Measurements from ENCODE around the gene TMEM100. TPM values are rescaled to one million over a fixed set of nuclear protein-coding genes. Genes with fewer than 3 reads are reported as not detected.

The TMEM100 gene
- total and polyA plus RNA-seq, 4 donors = 22.0 to 63.7 (median 47.0) TPM

DNA sequence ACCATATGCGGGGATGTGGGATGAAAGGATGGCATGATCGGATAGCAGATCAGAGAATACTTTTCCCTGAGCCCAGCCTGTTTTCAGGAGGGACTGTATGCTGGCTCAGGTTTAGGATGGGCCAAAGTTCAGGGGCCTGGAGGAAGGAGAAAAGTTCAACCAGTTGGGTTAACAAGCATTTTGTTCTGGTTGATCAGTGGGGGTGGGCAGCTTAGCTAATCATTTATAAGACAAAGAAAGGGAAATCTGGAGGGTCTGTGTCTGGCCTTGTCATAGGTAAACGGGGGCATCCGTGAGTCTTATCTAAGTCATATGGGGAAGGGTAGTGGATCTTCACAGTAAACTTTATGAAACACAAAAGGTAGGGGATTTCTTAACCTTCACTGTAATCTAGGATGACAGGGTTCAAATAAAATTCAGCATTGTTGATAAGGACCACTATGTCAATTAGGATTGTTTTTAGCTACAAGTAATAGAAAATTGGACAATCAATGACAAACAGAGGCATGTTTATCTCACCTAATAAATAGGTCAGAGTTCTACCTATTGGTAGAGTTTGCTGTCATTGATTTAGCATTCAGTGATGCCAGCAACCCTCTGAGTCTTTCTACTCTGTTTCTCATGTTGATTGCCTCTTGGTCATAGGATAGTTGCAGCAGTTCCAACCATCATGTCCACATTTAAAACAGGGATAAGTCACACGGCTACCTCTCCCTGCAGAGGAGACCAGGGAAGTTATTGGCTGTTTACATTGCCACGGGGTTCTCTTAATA, 39.6 kb upstream of the TMEM100 start:
- Histone ChIP-seq H3K27ac (ENCODE audit: low read depth, low read length) (no peak overlapping the region), H3K4me3 (ENCODE audit: low read depth, low read length) (no peak overlapping the region), H3K36me3 (ENCODE audit: control insufficient read depth, insufficient read depth, low read length) (no peaks in the 10 kb centered on the region), H3K9me3 (ENCODE audit: control insufficient read depth, insufficient read depth, low read length) (no peaks in the 10 kb centered on the region), H3K27me3 (ENCODE audit: control insufficient read depth, insufficient read depth, low read length) (no peaks in the 10 kb centered on the region), H3K4me1 (ENCODE audit: control insufficient read depth, insufficient read depth, low read length) (no peaks in the 10 kb centered on the region)
- DNase-seq (ENCODE audit: low read depth in 4 of 6, low spot score in 6 of 6) = no peak
- 98% methylated on average over 4 of the region's 6 CpGs for WGBS (ENCODE audit: insufficient coverage)

DNA sequence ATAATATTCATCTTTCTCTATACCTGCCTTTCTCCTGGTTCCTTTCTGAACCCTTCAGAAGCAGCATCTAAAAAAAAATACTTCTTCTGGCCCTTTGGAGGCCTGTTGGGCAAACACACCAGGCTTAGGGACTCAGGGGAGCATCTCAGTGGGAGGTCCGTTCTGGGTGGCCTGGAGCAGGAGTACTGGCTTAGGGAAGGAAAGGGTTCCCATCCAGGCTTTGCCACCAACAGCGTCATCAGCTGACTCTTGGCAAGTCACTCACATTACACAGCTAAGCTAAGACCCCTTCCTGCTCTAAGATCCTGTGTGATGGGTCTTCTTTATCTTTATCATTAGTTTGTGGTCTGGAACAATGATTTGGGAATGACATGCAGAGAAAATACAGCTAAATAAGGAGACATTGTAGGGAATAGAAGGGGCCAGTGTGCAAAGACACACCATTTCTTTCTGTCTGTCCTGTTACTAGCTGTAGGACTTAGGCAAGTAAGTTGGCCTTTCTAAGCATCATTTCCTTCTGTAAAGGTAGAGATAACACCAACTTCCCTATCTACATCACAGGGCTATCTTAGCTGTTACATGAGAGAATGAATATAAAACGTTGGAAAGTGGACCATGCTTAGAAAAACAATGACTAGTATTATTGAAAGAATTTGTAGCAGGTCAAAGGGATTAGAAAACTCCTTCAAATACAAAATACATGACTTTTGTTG, 38.1 kb upstream of the TMEM100 start:
- Histone ChIP-seq H3K9me3 (ENCODE audit: control insufficient read depth, insufficient read depth, low read length) (no peaks in the 10 kb centered on the region), H3K4me3 (ENCODE audit: low read depth, low read length) (no peak overlapping the region), H3K27ac (ENCODE audit: low read depth, low read length) (no peak overlapping the region), H3K27me3 (ENCODE audit: control insufficient read depth, insufficient read depth, low read length) (no peaks in the 10 kb centered on the region), H3K36me3 (ENCODE audit: control insufficient read depth, insufficient read depth, low read length) (no peaks in the 10 kb centered on the region), H3K4me1 (ENCODE audit: control insufficient read depth, insufficient read depth, low read length) (no peaks in the 10 kb centered on the region)
- no CpG with 5 or more reads among the region's 3 CpGs for WGBS (ENCODE audit: insufficient coverage)
- DNase-seq (ENCODE audit: low read depth in 4 of 6, low spot score in 6 of 6) = no peak

DNA sequence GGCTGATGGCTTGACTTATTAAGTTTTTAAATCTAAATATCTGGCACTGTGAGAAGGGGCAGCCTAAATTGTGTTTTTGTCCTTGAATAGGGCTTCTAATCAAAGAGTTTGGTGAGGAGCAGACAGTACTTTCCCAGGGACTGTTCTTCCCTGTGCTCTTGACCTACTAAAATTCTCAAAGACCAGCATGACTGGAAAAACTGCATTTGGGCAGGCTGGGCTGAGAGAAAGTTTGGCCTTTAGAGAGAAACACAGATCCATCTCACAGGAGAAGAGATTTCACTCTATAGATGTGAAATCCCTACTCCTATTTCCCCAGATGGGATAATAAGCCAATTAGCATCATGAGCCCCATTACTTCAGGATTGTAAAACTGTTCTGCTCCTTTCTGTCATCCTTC, 35.5 kb upstream of the TMEM100 start:
- Histone ChIP-seq H3K36me3 (ENCODE audit: control insufficient read depth, insufficient read depth, low read length) (no peaks in the 10 kb centered on the region), H3K27ac (ENCODE audit: low read depth, low read length) (no peak overlapping the region), H3K27me3 (ENCODE audit: control insufficient read depth, insufficient read depth, low read length) (no peaks in the 10 kb centered on the region), H3K4me3 (ENCODE audit: low read depth, low read length) (no peak overlapping the region), H3K9me3 (ENCODE audit: control insufficient read depth, insufficient read depth, low read length) (no peaks in the 10 kb centered on the region), H3K4me1 (ENCODE audit: control insufficient read depth, insufficient read depth, low read length) (no peaks in the 10 kb centered on the region)
- no peak for DNase-seq (ENCODE audit: low read depth in 4 of 6, low spot score in 6 of 6)

DNA sequence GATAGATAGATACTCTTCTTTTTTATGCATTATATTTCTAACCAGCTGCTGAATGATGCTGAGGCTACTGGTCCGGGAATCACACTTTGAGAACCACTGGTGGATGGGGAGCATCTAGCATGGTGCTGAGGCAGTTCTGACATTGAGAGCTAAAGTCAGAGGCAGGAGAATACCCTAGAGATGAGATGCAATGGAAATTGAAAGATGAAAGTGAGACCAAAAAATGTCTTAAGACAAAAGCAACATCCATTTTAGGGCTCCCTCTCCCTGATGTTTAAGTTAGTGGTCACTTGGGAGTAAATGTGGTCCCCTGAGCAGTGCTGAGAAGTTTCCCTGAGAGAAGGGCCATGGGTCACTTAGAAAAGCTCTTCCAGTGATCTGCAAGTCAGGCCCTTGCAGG, 35.0 kb upstream of the TMEM100 start:
- DNase-seq (ENCODE audit: low read depth in 4 of 6, low spot score in 6 of 6) = no peak
- Histone ChIP-seq H3K36me3 (ENCODE audit: control insufficient read depth, insufficient read depth, low read length) (no peaks in the 10 kb centered on the region), H3K4me1 (ENCODE audit: control insufficient read depth, insufficient read depth, low read length) (no peaks in the 10 kb centered on the region), H3K9me3 (ENCODE audit: control insufficient read depth, insufficient read depth, low read length) (no peaks in the 10 kb centered on the region), H3K27me3 (ENCODE audit: control insufficient read depth, insufficient read depth, low read length) (no peaks in the 10 kb centered on the region), H3K4me3 (ENCODE audit: low read depth, low read length) (no peak overlapping the region), H3K27ac (ENCODE audit: low read depth, low read length) (no peak overlapping the region)
- WGBS (ENCODE audit: insufficient coverage) = no CpG with 5 or more reads among the region's 1 CpG

DNA sequence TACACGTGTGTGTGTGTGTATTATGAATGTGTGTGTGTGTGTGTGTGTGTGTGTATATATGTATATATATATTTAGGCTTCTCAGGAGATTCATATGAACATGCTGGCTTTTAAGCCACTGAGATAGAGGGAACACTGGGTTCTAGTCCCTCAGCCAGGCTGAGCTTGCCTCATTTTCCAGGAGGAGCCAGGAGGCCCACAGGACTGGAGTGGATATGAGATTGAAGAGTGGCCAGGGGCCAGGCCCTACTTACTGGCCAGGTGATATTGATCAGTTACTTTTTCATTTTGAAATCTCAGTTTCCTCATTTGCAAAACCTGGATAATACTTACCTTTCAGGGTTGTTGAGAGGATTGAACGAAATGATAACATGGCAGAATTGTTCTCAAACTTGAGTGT, 34.0 kb upstream of the TMEM100 start:
- DNase-seq (ENCODE audit: low read depth in 4 of 6, low spot score in 6 of 6) = no peak
- Histone ChIP-seq H3K9me3 (ENCODE audit: control insufficient read depth, insufficient read depth, low read length) (no peaks in the 10 kb centered on the region), H3K36me3 (ENCODE audit: control insufficient read depth, insufficient read depth, low read length) (no peaks in the 10 kb centered on the region), H3K27ac (ENCODE audit: low read depth, low read length) (no peak overlapping the region), H3K4me1 (ENCODE audit: control insufficient read depth, insufficient read depth, low read length) (peaks cover 1% of the 10 kb centered on the region), H3K27me3 (ENCODE audit: control insufficient read depth, insufficient read depth, low read length) (no peaks in the 10 kb centered on the region), H3K4me3 (ENCODE audit: low read depth, low read length) (no peak overlapping the region)
- no CpG with 5 or more reads among the region's 2 CpGs for WGBS (ENCODE audit: insufficient coverage)

DNA sequence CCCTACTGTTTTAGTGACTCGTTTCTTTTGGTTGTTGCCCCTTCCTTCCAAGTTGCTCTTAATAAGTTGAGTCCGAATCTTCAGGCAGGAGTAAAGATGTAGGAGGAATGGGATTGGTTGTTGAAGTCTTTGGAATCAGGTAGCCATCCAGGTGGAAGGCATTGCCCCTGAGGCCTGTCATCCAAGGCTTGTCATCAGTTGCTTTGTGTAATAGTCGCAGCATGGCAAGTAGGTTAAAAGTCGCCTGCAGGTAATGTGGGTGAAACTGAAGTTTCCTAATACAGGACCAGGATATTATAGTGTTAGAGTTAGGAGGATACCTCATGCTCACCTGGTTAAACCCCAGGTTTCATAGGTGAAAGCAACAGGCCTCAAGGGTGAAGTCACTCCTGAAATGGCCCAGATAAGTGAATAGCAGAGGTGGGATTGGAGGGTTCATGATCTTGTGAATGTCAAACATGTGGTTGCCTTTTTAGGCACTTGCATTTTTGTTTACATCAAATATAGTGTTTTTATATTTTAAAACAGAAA, 29.1 kb upstream of the TMEM100 start:
- Histone ChIP-seq H3K36me3 (ENCODE audit: control insufficient read depth, insufficient read depth, low read length) (no peaks in the 10 kb centered on the region), H3K4me1 (ENCODE audit: control insufficient read depth, insufficient read depth, low read length) (peaks cover 7% of the 10 kb centered on the region), H3K27ac (ENCODE audit: low read depth, low read length) (no peak overlapping the region), H3K27me3 (ENCODE audit: control insufficient read depth, insufficient read depth, low read length) (no peaks in the 10 kb centered on the region), H3K4me3 (ENCODE audit: low read depth, low read length) (peak overlapping the region; percentile 89), H3K9me3 (ENCODE audit: control insufficient read depth, insufficient read depth, low read length) (no peaks in the 10 kb centered on the region)
- no peak for DNase-seq (ENCODE audit: low read depth in 4 of 6, low spot score in 6 of 6)
- WGBS (ENCODE audit: insufficient coverage) = 63% methylated on average over 4 of the region's 4 CpGs

DNA sequence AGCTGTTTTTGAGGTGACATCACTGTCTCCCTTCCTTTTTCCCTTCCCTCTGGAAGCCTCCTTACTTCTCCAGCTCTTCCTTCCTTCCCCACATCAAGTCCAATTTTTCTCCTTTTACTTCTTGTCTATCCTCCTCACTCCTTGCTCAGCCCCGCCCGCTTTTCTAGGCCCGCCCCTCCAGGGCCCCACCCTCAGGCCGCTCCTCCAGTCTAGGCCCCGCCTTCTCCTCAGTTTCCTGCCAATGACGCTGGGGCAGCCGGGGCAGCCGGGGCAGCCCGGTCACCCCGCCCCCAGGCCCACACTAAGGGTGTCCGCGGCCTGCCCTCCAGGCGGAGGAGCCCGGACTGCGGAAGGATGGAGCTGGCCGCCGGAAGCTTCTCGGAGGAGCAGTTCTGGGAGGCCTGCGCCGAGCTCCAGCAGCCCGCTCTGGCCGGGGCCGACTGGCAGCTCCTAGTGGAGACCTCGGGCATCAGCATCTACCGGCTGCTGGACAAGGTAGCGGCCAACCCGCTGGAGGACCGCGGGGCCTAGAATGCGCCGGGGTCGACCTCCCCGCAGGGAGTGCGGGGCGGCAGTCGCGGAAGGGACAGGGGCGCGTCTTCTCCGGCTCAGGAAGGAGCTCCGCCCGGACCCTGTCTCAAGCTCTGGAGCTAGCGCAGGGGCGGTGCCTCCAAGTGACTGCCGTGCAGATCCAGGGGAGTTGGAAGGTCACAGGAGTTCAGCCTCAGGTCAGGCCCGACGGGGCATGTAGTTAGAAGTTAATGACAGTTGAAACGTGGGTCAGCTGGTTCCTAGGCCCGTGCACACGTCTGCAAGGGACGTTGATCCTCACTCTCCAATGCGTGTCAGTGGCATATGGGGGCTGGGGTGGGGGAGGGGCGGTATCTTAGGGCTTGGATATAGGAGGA, 28.3 kb upstream of the TMEM100 start, which contains the start of gene PCTP:
Gene PCTP, plus strand, starts transcription at position 302 of the 908 bp plus-strand sequence. Its CDS starts 53 bp downstream, at position 355.
- WGBS (ENCODE audit: insufficient coverage) = 0% methylated on average over 52 of the region's 53 CpGs
- peak within 1 kb of the TSS; percentile 80 for H3K27ac ChIP-seq (ENCODE audit: low read depth, low read length)
- H3K4me3 ChIP-seq (ENCODE audit: low read depth, low read length) = peak within 1 kb of the TSS; percentile 89
- no peaks in the 10 kb centered on the region for H3K27me3 ChIP-seq (ENCODE audit: control insufficient read depth, insufficient read depth, low read length)
- H3K36me3 ChIP-seq (ENCODE audit: control insufficient read depth, insufficient read depth, low read length) = no peaks in the 10 kb centered on the region
- H3K4me1 ChIP-seq (ENCODE audit: control insufficient read depth, insufficient read depth, low read length) = peaks cover 7% of the 10 kb centered on the region
- H3K9me3 ChIP-seq (ENCODE audit: control insufficient read depth, insufficient read depth, low read length) = no peaks in the 10 kb centered on the region
- DNase-seq (ENCODE audit: low read depth in 4 of 6, low spot score in 6 of 6) = peak in 4 of 6 donors; percentile 69 to 94 (median 87)

DNA sequence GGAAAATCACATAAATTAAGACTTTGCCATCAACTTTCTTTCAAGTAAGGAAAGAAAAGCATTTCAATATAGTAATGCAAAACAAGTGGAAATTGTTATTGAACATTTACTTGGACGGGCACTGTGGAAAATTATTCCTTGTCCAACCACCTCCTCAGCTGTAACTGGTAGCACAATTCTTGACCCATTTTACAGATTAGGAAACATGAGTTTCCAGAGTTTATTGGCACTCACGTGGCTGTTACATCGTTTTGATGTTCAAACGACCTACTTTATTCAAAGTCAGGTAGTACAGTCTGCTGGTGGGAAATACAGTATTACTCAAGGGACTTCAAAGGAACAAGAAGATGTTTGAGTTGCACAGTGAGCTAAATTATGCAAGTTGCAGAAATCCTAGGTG, 27.3 kb upstream of the TMEM100 start:
- H3K36me3 ChIP-seq (ENCODE audit: control insufficient read depth, insufficient read depth, low read length) = no peaks in the 10 kb centered on the region
- DNase-seq (ENCODE audit: low read depth in 4 of 6, low spot score in 6 of 6) = no peak
- no peak overlapping the region for H3K27ac ChIP-seq (ENCODE audit: low read depth, low read length)
- peaks cover 7% of the 10 kb centered on the region for H3K4me1 ChIP-seq (ENCODE audit: control insufficient read depth, insufficient read depth, low read length)
- no CpG with 5 or more reads among the region's 4 CpGs for WGBS (ENCODE audit: insufficient coverage)
- H3K27me3 ChIP-seq (ENCODE audit: control insufficient read depth, insufficient read depth, low read length) = no peaks in the 10 kb centered on the region
- H3K9me3 ChIP-seq (ENCODE audit: control insufficient read depth, insufficient read depth, low read length) = no peaks in the 10 kb centered on the region
- no peak overlapping the region for H3K4me3 ChIP-seq (ENCODE audit: low read depth, low read length)

DNA sequence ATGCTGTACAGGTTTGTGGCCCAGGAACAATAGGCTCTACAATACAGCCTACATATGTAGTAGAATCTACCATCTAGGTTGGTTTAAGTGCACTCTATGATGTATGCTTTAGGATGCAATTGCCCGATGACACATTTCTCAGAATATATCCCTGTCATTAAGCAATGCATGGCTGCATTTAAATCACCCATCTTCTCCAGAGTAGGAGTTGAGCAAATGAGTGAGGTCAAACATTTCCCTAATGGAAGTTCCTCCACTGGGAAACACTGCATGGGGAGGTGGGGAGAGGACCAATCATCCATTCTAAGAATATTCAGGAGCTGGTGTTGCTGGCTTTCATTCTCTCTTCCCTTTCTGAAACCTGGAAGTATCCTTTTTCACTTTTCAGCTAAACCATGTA, 26.2 kb upstream of the TMEM100 start:
- no peak overlapping the region for H3K4me3 ChIP-seq (ENCODE audit: low read depth, low read length)
- peaks cover 7% of the 10 kb centered on the region for H3K4me1 ChIP-seq (ENCODE audit: control insufficient read depth, insufficient read depth, low read length)
- no peak overlapping the region for H3K27ac ChIP-seq (ENCODE audit: low read depth, low read length)
- DNase-seq (ENCODE audit: low read depth in 4 of 6, low spot score in 6 of 6) = no peak
- no peaks in the 10 kb centered on the region for H3K9me3 ChIP-seq (ENCODE audit: control insufficient read depth, insufficient read depth, low read length)
- no CpG with 5 or more reads among the region's 1 CpG for WGBS (ENCODE audit: insufficient coverage)
- no peaks in the 10 kb centered on the region for H3K27me3 ChIP-seq (ENCODE audit: control insufficient read depth, insufficient read depth, low read length)
- no peaks in the 10 kb centered on the region for H3K36me3 ChIP-seq (ENCODE audit: control insufficient read depth, insufficient read depth, low read length)
